HG03442 (cell line): ENCODE data around the gene PARN.
A peak's percentile ranks its signal among the peaks of the same experiment; 100 is the strongest.

ENCODE experiments used
- ATAC-seq: cut with Tn5 transposase; IDR thresholded peaks from one replicate; pipeline ENCODE4 v1.9.1; 2021; ENCODE audit warnings: mild to moderate bottlenecking, moderate library complexity; ENCODE audit not compliant: unreplicated experiment

Gene PARN

DNA sequence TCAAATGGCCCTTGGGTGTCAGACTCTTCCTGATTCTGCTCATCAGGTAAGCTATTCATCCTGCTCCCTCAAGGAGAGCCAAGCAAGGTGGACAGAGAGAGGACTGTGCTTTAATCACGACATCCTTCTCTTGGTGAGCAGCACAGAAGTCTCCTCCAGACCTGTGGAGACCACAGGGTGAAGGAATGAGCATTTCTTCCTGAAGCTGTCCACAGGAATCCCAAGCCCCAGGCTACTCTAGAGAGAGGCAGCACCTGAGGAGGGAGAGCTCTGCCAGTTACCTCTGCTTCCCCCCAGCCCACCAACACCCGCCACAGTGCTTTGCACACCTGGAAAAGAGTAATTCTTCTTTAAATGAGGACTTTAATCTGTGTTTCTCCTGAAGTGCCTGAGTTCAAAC is 100.0 kb downstream of the PARN start:
- ATAC-seq, result no peak

DNA sequence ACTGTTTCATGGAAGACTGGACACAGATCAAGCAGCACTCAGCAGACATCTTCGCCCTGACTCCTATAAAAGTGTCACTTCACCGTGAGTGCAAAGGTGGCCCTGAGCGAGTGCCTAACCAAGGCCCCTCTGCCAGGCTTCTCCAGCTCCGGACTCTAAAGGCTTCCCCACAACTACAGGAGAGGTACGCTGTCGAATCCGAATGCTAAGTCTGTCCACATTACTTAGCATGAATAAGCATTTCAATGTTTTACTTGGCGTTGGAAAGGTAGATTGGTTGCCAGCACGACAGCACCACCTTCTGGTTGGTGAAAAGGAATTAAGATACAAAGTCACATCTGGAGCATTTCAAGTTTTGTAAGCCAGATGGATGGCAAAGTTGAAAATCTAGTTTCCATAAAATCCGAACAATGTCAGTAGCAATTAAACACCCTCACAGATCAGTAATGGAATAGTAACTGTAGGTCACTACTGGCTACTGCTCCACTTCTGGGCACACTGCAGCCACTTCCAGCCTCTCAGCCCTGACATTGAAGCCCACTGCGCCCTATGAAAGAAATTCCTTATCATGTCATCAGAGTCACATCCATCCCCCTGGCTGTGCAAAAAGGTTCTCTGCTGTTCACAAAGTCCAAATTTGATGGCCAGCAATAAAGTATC is 100.9 kb downstream of the PARN start:
- ATAC-seq, result peak; percentile 54

DNA sequence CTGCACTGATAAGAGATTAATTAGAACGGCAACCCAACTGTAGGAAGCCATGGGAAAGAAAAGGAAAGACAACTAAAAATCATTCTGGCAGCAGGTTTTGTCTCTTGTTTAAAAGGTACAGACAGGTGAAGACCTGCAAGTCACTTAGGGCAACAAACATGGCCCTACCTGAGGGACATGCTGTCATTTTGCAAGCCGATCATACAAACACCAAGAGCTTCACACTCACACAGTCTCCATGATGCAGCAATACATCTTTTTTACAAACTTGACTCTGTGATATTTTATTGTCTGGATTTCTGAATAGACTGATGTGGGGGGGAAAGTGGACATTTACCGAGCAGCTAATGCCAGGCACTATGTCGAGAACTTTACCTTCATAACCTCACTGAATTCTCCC is 101.8 kb downstream of the PARN start:
- no peak for ATAC-seq

DNA sequence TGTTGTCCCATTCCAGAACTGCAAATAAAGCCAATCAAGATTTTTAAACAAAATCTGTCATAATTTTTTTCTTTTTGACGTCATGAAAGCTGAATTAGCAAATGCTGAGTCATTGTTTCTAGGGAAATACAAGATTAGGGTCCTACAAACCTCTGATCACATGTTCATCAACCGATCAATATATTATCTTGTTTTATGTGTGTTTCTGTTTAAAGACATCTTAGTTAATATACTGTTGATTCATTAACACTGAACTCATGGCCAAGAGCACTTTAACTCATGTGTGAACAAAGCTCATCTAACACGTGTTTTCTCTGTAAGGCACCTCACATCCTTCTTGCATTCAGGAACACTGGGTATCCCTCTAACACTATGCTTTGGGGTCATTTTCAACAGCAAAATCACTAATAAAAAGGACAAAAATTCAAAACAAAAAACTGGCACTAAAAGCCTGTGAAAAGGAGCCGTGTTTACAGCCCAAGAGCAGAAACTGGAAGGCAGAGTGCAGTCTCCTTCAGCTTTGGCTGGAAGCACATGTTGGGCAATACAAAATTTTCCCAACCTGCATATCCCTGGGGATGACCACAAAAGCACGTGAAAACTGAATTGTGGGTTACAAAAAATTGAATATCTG is 102.5 kb downstream of the PARN start:
- no peak for ATAC-seq

DNA sequence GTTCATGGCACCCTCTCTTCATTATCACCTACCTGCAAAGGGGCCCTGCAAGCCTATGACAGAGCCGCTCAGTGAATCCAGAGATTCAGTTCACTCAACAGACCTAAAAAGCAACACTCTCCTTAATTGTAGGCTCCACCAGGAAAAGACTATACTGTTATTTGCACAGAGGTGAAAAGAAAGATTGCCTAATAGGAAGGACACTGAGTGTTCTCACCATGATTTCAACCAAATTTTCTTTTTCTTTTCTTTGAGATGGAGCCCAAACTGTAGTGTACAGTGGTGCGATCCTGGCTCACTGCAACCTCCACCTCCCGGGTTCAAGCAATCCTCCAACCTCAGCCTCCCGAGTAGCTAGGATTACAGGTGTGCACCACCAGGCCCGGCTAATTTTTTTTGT is 104.5 kb downstream of the PARN start:
- ATAC-seq, result no peak

DNA sequence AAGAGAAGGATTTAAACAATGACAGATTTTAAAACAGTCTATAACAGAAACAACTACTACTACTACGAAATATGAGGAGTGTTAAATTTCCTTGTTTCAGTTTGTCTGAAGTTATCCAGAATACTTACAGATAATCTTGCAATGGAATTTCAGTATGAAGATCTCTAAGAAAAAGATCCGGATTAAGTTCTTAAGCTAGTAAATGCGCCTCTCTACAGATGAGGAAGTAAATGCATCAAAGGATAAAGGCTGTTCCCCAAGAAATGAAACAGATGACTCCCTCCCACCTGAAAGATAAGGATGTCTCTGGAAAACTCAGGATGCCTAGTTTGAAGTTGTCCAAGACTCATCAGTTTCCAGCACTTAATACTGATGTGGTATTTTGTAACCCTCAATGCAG is 105.1 kb downstream of the PARN start:
- ATAC-seq, result no peak

DNA sequence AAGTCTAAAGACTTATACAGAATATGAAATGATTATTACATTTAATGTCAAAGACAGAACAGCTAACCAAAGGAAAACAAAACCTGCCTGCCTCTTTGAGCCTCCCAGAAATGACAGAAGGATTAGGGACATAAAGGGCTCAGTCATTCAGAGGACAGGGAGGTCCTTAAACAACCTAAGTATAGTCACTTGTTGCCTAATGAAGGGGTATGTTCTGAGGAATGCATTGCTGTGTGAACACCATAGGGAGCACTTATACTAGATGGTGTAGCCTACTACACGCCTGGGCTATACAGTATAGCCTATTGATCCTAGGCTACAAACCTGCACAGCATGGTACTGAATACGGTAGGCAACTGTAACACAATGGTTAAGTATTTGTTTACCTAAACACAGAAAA is 106.4 kb downstream of the PARN start:
- no peak for ATAC-seq

DNA sequence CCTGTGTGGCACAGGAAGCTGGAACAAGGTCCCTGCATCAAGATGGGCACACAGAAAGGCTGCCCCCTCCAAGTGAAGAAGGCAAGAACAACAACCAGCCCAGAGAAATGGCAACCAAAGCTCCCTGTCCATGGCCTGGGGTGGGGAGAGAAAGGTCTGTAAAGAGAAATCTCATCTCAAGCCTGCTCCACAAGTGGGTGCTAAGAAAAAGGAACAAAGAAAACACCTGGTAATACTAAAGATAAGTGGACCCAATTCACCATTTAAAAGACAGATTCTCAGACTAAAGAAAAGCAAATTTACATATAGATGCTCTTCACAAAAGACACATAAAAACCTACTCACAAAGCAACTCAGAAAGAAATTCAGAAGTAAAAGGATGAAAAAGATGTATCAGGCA is 107.4 kb downstream of the PARN start:
- no peak for ATAC-seq

DNA sequence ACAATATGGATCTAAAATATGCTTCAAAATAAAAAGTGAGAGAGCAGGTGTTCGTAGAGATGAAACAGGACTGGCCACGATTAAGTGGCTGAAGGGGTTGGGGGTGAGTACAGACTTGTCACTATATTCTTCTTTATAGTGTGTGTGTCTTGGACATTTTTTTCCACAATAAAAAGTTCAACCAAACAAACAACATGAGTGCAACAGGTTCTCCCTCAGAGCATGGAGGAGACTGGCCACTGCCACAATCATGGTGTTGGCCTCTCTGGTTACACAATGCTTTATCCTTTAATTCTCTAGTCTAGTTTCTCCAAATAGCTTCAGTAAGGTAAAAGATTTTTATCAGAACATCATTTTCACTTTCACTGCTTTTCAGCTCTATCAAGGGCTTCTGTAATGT is 109.3 kb downstream of the PARN start:
- ATAC-seq, result no peak

DNA sequence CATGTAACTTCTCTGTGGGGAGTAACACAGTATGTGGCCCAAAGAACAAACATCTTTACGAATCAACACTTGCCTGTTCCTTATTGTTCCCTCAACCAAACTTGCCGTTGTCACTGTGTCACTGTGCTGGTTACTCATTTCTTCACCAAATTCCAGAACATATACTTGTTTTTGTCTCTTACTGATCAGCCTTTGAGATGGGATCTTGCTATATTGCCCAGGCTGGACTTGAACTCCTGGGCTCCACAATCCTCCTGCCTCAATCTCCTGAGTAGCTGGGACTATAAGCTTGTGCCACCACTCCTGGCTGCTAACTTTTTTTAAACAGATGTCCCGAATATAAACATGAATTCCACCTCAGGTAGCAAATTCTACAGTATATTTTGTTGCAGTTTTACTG is 115.1 kb downstream of the PARN start:
- no peak for ATAC-seq

DNA sequence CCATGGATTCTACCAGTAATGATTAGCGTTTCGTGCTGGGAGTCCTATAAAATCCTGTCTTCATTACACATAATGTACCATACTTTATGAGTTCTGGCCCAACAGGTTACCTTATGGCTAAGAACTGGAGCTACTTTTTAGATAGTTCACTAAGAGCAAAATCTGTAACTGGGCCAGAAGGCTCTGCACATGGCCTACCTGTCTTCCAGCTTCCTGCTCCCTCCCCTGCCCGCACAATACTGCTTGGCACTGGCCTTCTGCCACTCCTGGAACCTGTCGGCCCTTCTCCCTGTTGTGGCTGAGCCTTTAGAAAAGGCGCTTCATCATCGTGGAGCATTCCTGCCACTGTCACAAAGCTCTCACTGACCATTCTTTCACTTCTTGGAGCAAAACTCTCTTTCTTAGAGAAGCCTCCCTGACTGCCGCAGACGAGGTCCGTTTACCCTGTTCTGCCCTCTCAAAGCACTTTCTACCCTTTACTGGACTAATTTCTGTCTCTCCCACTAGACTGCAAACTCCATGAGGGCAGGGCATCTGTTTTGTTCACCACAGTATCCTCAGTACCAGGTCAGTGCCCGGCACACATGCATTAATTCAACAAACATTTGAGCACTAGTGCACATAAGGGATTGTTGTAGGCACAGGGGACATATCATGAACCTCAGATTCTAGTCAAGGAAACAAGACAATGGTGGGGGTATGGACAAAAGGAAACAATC is 116.5 kb downstream of the PARN start:
- ATAC-seq, result no peak

DNA sequence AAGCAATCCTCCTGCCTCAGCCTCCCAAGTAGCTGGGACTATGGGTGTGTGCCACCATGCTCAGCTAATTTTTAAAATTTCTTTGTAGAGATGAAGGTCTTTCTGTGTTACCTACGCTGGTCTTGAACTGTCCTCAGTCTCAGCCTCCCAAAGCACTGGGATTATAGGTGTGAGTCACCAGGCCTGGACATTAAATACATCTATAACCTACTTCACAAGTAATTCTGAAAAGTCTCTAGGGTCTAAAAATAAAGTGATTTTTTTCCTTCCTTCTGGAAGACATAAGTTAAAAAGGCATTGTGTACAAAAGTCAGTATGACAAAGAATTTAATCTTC is 118.3 kb downstream of the PARN start:
- no peak for ATAC-seq

DNA sequence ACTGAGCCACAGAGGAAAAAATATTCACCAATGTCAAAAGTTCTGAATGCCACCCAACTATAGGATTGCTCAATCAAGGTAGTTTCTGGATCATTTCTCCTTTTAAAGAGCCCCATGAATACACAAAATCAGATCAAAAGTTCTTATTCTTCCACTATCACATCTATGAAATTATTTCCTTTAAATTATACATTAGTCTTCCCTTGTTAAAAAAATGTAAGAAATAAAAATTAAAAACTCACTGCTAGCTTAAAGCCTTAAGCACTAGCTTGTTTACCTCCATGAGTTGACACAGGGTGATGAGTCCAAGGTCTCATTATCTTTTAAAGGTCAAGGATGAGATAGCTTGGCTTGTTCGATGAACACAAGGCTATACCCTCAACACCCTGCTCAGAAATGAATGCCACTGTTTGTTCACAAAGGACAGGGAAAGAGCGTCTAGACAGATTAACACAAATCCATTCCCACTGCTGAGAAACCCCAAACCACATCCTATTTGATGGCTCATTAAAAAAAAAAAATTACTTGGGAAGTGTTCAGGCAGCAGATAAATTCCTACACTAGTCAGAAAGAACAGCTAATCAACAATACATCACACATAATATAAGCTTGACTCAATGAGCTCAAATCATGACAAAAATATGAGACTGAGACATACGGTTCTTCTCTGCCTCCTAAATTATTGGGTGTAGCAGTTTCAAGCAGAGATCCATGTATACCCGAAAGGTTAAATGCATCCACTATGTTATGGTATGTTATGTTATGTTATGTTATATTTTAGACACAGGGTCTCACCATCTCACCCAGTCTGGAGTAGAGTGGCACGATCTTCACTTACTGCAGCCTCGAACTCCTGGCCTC is 118.9 kb downstream of the PARN start:
- no peak for ATAC-seq

DNA sequence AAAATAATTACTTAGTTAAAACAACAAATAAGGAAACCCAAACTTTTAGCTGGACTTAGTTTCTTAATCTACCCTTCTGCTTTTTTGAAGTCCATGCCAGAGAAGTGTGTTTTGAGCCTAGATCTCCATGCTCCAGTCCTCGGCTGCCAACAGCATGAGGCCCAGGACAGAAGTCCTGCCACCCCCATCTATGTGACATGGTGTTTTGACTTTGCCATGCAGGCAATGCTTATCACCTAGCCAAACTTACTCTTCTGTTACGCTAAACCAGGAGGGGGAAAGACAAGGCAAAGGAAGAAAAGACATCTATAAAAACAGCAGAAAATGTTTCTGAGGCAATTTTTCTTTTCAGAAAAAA is 119.5 kb downstream of the PARN start:
- no peak for ATAC-seq

DNA sequence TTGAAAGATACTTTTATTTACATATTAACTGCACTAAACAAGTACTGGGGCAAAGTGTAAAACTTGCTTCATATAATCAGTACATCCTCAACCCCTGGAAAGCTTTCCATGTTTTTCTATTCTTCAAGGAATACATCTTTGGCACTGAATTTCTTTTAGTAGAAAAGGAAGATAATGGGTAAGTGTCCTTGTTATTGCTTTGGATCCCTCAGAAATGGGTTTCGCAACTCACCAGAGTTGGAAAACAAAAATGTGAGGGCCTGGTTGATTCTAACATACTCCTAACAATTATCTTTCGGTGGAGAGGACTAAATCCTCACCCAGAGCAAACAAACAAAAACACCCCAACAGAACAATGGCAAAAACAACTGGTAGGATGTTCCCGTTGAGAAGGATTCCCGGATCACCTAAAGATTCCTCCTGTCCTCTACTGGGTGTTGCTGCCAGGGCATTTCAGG is 120.4 kb downstream of the PARN start:
- ATAC-seq, result no peak

DNA sequence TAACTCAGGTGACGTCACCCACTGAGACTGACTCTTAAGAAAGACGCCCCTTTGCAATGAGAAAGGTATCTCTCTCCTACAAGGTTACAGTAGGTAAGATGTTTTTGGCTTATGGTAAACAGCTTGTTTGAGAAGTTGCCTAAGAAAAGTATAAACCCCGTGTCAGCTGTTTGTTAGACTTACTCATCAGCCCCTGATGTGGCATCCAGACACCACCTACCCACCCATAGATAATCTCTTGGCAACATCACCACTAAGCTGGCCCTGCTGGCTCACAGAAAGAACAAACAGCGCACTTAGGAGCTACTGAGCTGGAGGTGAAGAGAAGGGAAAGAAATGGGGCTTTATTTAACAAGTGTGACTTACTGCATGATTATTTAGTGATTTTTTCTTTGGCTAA is 121.0 kb downstream of the PARN start:
- ATAC-seq, result no peak

DNA sequence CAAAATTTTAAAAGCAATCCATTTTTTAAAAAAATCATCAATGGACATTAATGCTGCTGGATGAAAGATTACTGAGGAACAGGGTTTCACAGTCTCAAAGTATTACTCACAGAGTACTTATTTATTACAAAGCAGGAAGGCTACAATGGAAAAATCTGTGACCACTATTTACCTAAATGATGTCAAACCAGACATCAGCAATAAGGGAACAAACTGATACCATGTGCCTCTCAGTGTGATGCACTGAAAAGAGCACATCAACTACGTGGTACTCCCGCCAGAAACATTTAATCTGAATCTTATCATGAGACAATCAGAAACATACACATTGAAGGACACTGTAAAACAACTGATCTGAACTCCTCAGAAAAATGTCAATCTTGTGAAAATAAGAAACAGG is 124.2 kb downstream of the PARN start:
- no peak for ATAC-seq

DNA sequence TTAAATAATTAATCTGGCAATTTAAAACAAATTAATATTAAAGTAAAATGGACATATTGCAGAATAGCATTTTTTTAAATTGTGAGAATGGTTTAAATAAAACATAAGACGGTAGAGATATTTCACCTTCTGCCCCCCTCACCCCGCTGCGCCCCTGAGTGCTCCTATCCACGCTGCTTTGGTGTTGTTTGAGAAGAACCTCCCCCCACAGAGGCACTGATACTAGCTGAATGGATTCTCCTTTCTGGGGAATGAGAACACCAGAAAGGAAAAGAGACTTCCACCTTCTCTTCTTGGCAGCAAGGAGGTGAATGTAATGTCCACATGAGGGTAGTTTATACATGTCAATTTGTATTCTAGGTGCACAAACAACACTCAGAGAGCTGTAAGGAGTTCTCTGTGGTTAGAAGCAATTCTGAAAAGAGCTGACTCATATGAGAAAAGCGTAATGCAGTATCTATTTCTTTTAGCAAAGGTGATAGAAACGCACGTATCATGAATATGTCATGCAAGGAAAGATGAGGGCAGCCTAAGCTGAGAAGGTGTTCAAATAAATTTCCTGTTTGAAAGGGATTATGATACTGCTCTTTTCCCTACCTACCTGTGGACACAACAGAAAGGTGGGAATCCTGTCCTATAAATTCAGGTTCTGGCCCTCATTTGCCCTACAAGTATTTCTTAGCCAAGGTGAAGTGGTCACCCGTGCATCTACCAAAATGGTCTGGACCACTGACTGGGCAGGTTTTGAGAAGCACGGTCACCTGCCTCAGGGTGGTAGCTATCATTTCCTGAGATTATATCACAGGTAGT is 126.9 kb downstream of the PARN start:
- ATAC-seq, result peak; percentile 68

DNA sequence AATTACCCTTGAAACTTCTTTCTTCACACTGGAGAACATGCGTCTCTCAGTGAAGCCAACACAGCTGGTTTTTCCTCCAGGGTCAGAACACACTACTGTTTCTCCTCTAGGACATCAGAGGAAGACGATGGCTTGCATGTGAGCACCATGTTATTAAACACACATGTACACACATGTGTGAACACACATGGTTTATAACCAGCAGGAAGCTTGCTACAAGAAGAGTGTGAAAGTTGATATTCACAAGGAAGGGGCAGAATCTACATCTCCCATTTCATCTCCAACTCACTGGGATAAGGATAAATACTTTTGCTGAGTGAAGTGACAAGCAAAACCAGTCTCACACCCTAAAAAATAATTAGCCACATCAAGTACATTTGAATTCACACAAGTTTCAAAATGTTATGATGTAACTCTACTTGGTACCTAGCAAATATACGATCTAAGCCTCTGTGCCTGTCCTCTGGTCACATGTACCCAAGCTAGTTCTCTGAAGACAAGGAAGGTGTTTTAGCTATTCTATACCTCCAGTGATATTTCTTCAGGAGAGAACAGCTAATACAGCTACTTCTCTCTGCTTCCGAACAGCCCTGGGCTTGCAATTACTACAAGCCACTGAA is 127.7 kb downstream of the PARN start:
- no peak for ATAC-seq
